GM23338 (cell line): ENCODE data around the gene AIP.

Source experiments
- CTCF ChIP-seq, 2 experiments: fragments of 200-600 bp in 1 of 2; sonication (generic) in 1 of 2; conservative IDR thresholded peaks; 2 replicates each; pipeline versions ENCODE4 v1.5.1 to v1.6.1; 2016 to 2017; ENCODE audit warnings: antibody characterized with exemption in 2 of 2, low read depth in 2 of 2, mild to moderate bottlenecking in 2 of 2, moderate library complexity in 1 of 2
- EZH2 ChIP-seq: fragments of 200-600 bp; sonication (generic); IDR thresholded peaks from one replicate; pipeline ENCODE4 v1.8.0; 2017; ENCODE audit warnings: antibody characterized with exemption, mild to moderate bottlenecking, low read depth; ENCODE audit not compliant: unreplicated experiment
- POLR2AphosphoS5 ChIP-seq: IDR thresholded peaks from 2 replicates; pipeline ENCODE4 v1.6.1; 2016; ENCODE audit warnings: antibody characterized with exemption, low read depth

GRCh38 chr11:67516806-67517205 lies 34.0 kb downstream of the AIP start:
- TF ChIP-seq POLR2AphosphoS5 (no peak), CTCF (conservative IDR thresholded peaks at IDR 0.05; ENCODE audit: low read depth in 2 of 2) (no peak), EZH2 (no peak)
